ENCODE measurements around the gene UBXN1.
"Not testable (repeated sequence)": the region's sequence is repeated elsewhere in the genome, so short reads cannot be mapped to it uniquely, and the experiment has no call there.

UBXN1 gene

DNA sequence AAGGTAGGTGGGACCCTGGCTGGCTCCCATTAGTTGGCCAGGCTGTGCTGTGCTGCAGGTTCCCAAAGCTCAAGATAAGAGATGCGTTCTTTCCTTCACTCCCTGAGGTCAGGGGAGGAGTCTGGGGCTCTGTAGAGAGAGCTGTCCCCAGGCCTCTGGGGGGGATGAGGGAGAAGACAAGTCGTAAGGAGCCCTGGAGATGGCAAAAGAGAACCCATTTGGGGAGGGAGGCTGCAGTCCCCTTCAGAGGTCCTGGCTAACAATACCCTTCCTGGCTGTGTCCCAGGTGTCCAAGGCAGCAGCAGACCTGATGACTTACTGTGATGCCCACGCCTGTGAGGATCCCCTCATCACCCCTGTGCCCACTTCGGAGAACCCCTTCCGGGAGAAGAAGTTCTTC is 29.5 kb upstream of the UBXN1 start:
- no CpG with 5 or more reads among the region's 5 CpGs for WGBS (ENCODE audit: insufficient coverage, insufficient read length)
- H3K4me3 ChIP-seq (ENCODE audit: low read length) = no peak overlapping the region; the same call in 1 of the 2 replicates
- H3K27ac ChIP-seq (ENCODE audit: low read length) = no peak overlapping the region

DNA sequence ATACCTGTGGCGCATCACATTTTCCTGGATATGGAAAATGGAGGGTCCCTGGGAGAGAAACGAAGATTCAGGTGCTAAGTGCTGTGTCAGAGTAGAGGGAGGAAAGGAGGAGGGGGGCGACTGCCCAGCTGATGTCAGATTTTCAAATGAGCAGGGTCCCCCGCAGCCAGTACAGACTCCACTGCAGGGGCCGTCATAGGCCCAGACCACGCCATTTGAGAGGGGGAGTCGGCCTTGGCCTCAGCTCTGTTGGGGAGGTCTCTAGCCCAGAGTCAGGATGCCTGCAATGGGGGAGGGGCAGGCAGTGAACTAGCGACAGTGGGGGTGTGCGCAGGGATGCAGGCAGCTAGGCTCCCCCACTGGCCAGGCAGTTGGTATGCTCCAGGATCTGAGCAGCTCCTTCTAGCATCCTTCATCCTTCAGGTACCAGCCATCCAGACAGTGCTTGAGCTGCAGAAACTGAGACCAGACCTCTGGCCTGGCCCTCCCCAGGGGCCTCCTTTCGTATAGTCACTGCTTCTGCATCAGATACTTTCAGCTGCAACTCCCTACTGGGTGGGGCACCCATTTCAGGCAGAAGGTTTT is 28.5 kb upstream of the UBXN1 start, which contains the start of the genes BSCL2 and GNG3:
Gene BSCL2 (minus strand): TSS at position 148 of the 585 bp plus-strand sequence. CDS start 229 bp downstream, outside the sequence.
Gene GNG3 (plus strand): TSS at position 400 of the 585 bp plus-strand sequence. CDS start 620 bp downstream, outside the sequence.
- no CpG with 5 or more reads among the region's 10 CpGs for WGBS (ENCODE audit: insufficient coverage, insufficient read length)
- Histone ChIP-seq H3K27ac (ENCODE audit: low read length) (no peak within 1 kb of the TSS), H3K36me3 (ENCODE audit: control insufficient read depth, insufficient read depth, low read length) (peaks cover 2% of the 10 kb centered on the region; the same call in 1 of the 2 replicates), H3K27me3 (ENCODE audit: control insufficient read depth, insufficient read depth, low read length) (no peaks in the 10 kb centered on the region), H3K9me3 (ENCODE audit: control insufficient read depth, insufficient read depth, low read length) (no peaks in the 10 kb centered on the region), H3K4me1 (ENCODE audit: control insufficient read depth, insufficient read depth, low read length) (no peaks in the 10 kb centered on the region; the same call in 1 of the 2 replicates), H3K4me3 (ENCODE audit: low read length) (peak within 1 kb of the TSS; percentile 70; the same call in 1 of the 2 replicates)
- DNase-seq (ENCODE audit: low read depth, low spot score) = peak; percentile 95

More for the DNA sequence above, 29.5 kb upstream of the UBXN1 start:
- Histone ChIP-seq H3K36me3 (ENCODE audit: control insufficient read depth, insufficient read depth, low read length) (peaks cover 2% of the 10 kb centered on the region; the same call in 1 of the 2 replicates), H3K9me3 (ENCODE audit: control insufficient read depth, insufficient read depth, low read length) (no peaks in the 10 kb centered on the region), H3K27me3 (ENCODE audit: control insufficient read depth, insufficient read depth, low read length) (no peaks in the 10 kb centered on the region), H3K4me1 (ENCODE audit: control insufficient read depth, insufficient read depth, low read length) (no peaks in the 10 kb centered on the region; the same call in 1 of the 2 replicates)
- DNase-seq (ENCODE audit: low read depth, low spot score) = no peak

DNA sequence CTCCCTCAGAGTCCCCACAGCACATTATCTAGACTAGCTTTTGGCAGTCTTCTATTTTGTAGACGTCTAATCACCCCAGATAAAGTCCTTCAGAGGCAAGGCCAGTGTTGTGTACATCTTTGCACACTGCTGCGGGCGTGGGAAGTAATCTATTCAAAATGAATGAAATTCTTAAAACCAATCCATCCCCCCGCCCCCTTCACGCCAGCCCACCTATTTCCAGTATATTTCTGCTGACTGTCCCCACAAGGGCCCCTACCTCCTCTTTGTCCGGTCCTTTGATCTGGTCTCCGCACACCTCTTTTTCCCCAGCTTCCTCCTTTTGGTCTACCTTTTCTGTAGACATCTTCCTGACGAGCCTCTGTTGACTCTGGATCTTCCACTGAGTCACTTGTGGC is 28.0 kb upstream of the UBXN1 start:
- no peak for DNase-seq (ENCODE audit: low read depth, low spot score)

DNA sequence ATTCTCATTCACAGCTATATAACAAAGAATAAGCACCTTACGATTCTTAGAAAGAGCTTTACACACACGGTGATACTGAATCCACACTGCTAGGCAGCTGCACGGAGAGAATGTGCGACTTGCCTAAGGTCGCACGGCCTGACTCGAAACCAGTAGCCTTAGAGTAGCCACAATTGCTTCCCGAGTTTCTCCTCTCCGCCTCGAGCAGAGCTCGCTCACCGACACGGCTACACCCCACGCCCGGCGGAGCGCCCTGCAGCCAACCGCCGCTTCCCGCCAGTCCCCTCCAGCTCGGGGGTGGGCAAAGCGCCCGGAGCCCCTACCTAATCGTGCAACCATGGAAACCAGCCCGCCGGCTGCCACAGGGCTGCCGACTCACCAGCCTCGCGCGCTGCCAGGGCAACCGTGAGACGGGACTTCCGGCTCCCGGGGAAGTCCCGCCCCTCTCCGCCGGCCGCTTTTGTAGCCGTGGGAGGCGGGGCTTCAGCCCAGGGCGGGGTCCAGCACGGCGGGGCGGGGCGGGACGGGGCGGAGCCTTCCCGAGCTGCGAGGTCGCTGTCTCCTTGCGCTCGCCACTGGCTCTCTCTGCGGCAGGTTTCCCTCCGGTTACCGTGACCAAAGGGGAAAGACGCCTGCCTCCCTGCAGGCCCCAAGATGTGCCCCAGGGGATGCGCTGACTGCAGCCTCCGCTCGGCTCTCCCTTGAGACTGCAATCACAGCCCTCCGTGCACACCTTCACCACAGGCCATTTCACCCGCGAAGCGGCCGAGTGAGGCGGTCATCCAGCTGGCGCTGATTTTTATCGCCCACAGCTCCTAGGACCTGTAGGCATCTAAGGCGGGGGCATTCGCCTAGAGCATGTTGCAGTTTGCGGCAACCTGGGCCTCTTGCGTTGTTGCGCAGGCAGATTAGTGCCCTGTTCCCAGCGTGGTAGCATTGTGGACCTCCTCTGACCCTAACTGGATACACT is 27.3 kb upstream of the UBXN1 start:
- H3K27ac ChIP-seq (ENCODE audit: low read length) = no peak overlapping the region
- H3K27me3 ChIP-seq (ENCODE audit: control insufficient read depth, insufficient read depth, low read length) = no peaks in the 10 kb centered on the region
- no peaks in the 10 kb centered on the region; the same call in 1 of the 2 replicates for H3K4me1 ChIP-seq (ENCODE audit: control insufficient read depth, insufficient read depth, low read length)
- WGBS (ENCODE audit: insufficient coverage, insufficient read length) = no CpG with 5 or more reads among the region's 73 CpGs
- no peaks in the 10 kb centered on the region for H3K36me3 ChIP-seq (ENCODE audit: control insufficient read depth, insufficient read depth, low read length)
- no peaks in the 10 kb centered on the region for H3K9me3 ChIP-seq (ENCODE audit: control insufficient read depth, insufficient read depth, low read length)
- DNase-seq (ENCODE audit: low read depth, low spot score) = no peak
- peak overlapping the region; percentile 70; the same call in 1 of the 2 replicates for H3K4me3 ChIP-seq (ENCODE audit: low read length)

More for the DNA sequence above, 28.0 kb upstream of the UBXN1 start:
- Histone ChIP-seq H3K9me3 (ENCODE audit: control insufficient read depth, insufficient read depth, low read length) (no peaks in the 10 kb centered on the region), H3K27ac (ENCODE audit: low read length) (no peak overlapping the region), H3K36me3 (ENCODE audit: control insufficient read depth, insufficient read depth, low read length) (no peaks in the 10 kb centered on the region), H3K4me3 (ENCODE audit: low read length) (peak overlapping the region; percentile 70; the same call in 1 of the 2 replicates), H3K4me1 (ENCODE audit: control insufficient read depth, insufficient read depth, low read length) (no peaks in the 10 kb centered on the region; the same call in 1 of the 2 replicates), H3K27me3 (ENCODE audit: control insufficient read depth, insufficient read depth, low read length) (no peaks in the 10 kb centered on the region)
- no CpG with 5 or more reads among the region's 8 CpGs for WGBS (ENCODE audit: insufficient coverage, insufficient read length)

DNA sequence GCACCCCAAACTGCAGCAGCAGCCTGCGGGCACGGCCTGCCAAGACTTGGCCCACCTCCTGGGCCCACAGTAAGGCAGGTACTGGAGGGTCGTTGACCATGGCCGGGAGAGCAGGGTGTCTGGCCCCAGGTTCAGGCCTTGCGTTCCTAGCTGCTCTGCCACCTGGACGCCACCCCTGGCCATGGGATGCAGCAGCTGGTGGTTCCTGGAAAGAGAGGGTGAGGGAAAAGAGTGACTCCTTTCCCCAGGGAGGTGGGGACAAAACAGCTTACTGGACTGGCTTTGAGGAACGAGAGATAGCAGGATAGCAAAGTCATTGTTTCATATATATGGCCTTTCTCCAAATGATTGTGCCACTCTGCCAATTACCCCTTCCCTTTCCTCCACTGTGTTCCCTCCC is 26.5 kb upstream of the UBXN1 start:
- H3K4me1 ChIP-seq (ENCODE audit: control insufficient read depth, insufficient read depth, low read length) = no peaks in the 10 kb centered on the region; the same call in 1 of the 2 replicates
- no peak overlapping the region for H3K27ac ChIP-seq (ENCODE audit: low read length)
- DNase-seq (ENCODE audit: low read depth, low spot score) = no peak
- whole genome bisulfite sequencing (ENCODE audit: insufficient coverage, insufficient read length) = no CpG with 5 or more reads among the region's 7 CpGs
- H3K27me3 ChIP-seq (ENCODE audit: control insufficient read depth, insufficient read depth, low read length) = no peaks in the 10 kb centered on the region
- peak overlapping the region; percentile 57; the same call in 1 of the 2 replicates for H3K4me3 ChIP-seq (ENCODE audit: low read length)
- no peaks in the 10 kb centered on the region for H3K36me3 ChIP-seq (ENCODE audit: control insufficient read depth, insufficient read depth, low read length)
- no peaks in the 10 kb centered on the region for H3K9me3 ChIP-seq (ENCODE audit: control insufficient read depth, insufficient read depth, low read length)

DNA sequence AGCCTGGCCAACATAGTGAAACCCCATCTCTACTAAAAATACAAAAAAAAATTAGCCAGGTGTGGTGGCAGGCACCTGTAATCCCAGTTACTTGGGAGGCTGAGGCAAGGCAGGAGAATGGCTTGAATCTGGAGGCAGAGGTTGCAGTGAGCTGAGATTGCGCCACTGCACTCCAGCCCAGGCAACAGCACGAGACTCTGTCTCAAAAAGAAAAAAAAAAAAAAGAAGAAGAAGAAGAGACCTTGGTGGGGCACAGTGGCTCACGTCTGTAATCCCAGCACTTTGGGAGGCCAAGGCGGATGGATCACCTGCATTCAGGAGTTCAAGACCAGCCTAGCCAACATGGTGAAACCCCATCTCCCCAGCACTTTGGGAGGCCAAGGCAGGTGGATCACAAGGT is 25.0 kb upstream of the UBXN1 start:
- H3K36me3 ChIP-seq (ENCODE audit: control insufficient read depth, insufficient read depth, low read length); H3K27me3 ChIP-seq (ENCODE audit: control insufficient read depth, insufficient read depth, low read length); H3K4me3 ChIP-seq (ENCODE audit: low read length); H3K4me1 ChIP-seq (ENCODE audit: control insufficient read depth, insufficient read depth, low read length); DNase-seq (ENCODE audit: low read depth, low spot score); H3K27ac ChIP-seq (ENCODE audit: low read length); H3K9me3 ChIP-seq (ENCODE audit: control insufficient read depth, insufficient read depth, low read length): not testable (repeated sequence)
- no CpG with 5 or more reads among the region's 4 CpGs for WGBS (ENCODE audit: insufficient coverage, insufficient read length)

DNA sequence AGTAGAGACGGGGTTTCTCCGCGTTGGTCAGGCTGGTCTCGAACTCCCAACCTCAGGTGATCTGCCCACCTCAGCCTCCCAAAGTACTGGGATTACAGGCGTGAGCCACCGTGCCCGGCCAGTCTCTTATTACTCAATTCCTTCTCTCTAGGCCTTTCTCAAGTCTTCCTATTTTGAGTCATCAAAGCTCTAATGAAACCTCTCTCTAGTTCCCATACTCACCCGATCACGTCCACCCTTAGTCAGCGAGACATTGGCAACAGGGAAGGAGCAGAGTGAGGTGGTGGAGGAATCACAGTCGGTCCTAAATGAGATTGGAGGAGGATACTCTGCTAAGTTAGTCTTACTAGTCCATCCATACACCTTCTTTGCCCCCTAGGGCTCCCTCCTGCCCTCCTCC is 23.4 kb upstream of the UBXN1 start:
- no peak for DNase-seq (ENCODE audit: low read depth, low spot score)
- no peaks in the 10 kb centered on the region for H3K9me3 ChIP-seq (ENCODE audit: control insufficient read depth, insufficient read depth, low read length)
- H3K27ac ChIP-seq (ENCODE audit: low read length) = no peak overlapping the region
- WGBS (ENCODE audit: insufficient coverage, insufficient read length) = no CpG with 5 or more reads among the region's 11 CpGs
- no peaks in the 10 kb centered on the region for H3K27me3 ChIP-seq (ENCODE audit: control insufficient read depth, insufficient read depth, low read length)
- H3K36me3 ChIP-seq (ENCODE audit: control insufficient read depth, insufficient read depth, low read length) = peaks cover 3% of the 10 kb centered on the region; the same call in 1 of the 2 replicates
- H3K4me3 ChIP-seq (ENCODE audit: low read length) = no peak overlapping the region
- no peaks in the 10 kb centered on the region for H3K4me1 ChIP-seq (ENCODE audit: control insufficient read depth, insufficient read depth, low read length)

DNA sequence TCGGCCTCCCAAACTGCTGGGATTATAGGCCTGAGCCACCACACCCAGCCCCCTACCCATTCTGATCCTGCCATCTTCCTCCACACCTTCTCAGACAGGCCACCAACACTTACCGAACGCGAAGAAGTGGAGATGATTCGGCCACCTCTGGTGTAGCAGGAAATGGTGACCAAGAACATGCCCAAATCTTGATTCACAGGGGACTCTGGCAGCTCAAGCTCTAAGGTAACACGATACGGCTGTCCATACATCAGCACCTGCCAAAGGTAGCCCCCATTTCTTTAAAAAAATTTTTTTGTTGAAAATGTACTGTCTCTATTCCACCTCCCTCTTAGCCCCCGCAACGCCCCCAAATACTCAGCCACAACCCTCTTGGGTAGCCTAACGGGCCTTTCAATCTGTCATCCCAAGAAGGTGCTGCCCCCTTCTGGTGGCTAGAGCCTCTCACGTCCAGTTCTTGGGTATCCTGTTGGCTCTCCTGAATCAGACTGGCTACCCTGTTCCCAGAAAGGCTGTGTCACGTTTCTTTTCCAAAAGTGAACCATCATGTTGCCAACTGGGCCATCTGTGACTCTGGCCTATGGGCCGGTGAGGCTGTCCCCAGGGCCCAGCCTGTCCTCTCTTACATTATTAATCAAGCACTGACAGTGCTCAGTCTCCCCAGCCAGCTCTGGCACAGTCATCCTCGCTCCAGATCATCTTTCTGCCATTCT is 15.7 kb upstream of the UBXN1 start:
- Histone ChIP-seq H3K27me3 (ENCODE audit: control insufficient read depth, insufficient read depth, low read length) (no peaks in the 10 kb centered on the region), H3K9me3 (ENCODE audit: control insufficient read depth, insufficient read depth, low read length) (no peaks in the 10 kb centered on the region), H3K27ac (ENCODE audit: low read length) (no peak overlapping the region), H3K4me1 (ENCODE audit: control insufficient read depth, insufficient read depth, low read length) (no peaks in the 10 kb centered on the region), H3K36me3 (ENCODE audit: control insufficient read depth, insufficient read depth, low read length) (peaks cover 17% of the 10 kb centered on the region; the same call in 1 of the 2 replicates), H3K4me3 (ENCODE audit: low read length) (no peak overlapping the region)
- WGBS (ENCODE audit: insufficient coverage, insufficient read length) = no CpG with 5 or more reads among the region's 14 CpGs
- DNase-seq (ENCODE audit: low read depth, low spot score) = no peak

DNA sequence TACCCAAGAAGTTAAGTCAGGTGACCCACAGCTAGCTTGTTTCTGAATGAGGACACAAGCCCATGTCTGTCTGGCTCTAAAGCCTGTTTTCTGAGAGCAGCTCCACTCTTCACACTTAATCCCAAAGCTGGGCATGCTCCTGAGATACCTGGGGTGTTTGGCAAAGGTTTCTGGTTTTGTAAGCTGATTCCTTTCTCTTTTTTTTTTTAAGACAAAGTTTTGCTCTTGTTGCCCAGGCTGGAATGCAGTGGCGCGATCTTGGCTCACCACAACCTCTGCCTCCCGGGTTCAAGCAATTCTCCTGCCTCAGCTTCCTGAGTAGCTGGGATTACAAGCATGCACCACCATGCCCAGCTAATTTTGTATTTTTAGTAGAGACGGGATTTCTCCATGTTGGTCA is 14.8 kb upstream of the UBXN1 start:
- peaks cover 16% of the 10 kb centered on the region; the same call in 1 of the 2 replicates for H3K36me3 ChIP-seq (ENCODE audit: control insufficient read depth, insufficient read depth, low read length)
- not testable (repeated sequence) for H3K9me3 ChIP-seq (ENCODE audit: control insufficient read depth, insufficient read depth, low read length); H3K27ac ChIP-seq (ENCODE audit: low read length); H3K4me1 ChIP-seq (ENCODE audit: control insufficient read depth, insufficient read depth, low read length); DNase-seq (ENCODE audit: low read depth, low spot score); H3K4me3 ChIP-seq (ENCODE audit: low read length); H3K27me3 ChIP-seq (ENCODE audit: control insufficient read depth, insufficient read depth, low read length)
- no CpG with 5 or more reads among the region's 4 CpGs for WGBS (ENCODE audit: insufficient coverage, insufficient read length)
